Right kidney (tissue), 1 donor: ENCODE data around the gene RGS4.

Experiments
- DNase-seq: peaks from one replicate; pipeline ENCODE4 v3.0.0-alpha.2; 2016

Gene RGS4

DNA sequence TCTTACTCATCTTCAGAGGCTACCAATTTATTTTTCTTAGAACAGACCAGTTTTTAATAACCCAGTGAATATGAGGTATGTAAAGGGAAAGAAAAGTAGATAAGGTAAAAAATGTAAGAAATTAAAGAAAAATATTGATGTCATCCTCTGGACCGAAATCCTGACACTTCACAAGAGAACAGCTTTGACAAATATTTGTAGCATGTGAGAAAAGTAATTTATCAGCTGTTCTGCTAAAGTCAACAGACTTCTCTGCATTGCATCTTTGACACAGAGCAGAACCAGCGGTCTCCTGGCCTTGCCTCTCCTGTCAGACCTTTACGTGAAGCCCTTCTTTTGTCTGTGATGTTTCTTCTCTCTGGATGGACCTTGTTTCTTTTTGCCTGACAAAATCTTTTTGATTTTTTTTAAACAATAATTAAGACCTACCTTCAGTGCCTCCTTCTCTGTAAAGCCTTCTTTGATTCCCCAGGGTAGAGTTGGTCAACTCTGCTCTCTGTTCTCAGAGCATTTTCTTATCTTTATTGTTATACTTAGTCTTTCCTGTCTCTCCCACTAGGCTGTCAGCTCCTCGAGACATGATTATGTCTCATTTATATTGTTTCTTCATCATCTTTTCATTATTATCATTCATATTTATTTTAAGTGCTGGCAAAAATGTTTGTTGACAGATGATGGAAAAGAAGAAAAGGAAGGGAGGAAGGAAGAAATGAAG lies 35.4 kb downstream of the RGS4 start:
- no peak for DNase-seq

DNA sequence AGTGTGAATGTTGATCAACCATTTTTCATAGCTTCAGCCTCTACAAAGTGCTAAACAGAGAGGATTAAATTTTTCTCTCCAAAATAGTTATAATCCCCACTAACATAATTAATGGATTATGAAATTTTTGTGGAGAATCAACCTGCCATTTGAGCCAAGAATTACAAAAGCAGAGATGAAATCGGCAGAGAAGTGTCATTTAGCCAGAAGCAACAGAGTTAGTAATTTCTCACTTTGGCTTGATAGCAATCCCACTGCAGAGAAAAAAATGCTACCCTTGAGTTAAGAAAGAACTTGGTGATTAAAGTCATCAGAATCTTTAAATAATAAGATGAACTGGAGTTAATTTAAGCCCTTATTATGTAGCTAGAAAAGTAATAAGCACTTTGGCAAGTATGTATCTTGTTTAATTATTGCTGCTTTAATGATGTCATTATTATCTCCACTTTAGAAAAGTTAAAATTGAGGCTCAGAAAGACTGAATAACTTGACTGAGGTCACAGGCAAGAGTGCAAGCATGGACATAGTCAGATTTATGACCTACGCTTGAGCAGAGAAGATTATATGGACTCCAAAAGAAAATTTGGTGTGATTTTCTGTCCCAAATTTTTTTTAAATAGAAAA lies 37.3 kb downstream of the RGS4 start:
- DNase-seq, result no peak

DNA sequence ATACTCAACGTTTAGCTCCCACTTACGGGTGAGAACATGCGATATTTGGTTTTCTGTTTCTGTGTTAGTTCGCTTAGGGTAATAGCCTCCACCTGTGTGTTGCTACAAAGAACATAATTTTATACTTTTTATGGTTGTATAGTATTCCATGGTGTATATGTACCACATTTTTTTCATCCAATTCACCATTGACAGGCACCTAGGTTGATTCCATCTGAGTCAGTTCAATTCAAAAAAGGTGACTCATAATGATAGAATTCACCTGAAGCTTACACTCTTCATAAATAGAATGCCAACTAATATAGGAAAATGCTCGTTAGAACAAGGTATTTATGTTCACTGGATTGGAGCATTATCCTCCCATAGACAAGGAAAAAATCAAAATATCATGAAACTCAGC lies 38.5 kb downstream of the RGS4 start:
- no peak for DNase-seq

DNA sequence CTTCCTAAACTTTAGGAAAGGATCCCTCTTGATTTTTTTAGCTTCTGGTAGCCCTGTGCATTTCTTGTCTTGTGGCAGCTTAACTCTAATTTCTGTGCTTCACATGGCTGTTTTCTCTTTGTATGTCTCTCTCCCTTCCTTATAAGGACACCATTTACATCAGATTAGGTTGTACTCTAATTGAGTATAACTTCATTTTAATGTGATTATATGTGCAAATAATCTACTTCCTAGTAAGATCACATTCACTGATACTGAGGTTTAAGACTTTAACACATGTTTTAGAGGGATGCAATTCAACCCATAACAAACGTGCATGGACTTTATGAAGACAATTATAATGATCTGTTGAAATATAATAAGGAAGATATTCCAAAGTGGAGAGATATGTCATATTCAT lies 46.7 kb downstream of the RGS4 start:
- DNase-seq, result no peak

DNA sequence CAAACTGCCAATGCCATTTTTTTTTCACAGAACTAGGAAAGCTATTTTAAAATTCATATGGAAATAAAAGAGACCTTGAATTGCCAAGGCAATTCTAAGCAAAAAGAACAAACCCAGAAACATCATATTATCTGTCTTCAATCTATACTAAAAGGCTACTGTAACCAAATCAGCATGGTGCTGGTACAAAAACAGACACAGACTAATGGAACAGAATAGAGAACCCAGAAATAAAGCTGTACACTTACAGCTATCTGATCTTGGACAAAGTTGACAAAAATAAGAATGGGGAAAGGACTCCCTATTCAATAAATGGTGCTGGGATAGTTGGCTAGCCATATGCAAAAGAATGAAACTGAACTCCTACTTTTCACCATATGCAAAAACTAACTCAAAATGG lies 50.5 kb downstream of the RGS4 start:
- DNase-seq, result no peak

DNA sequence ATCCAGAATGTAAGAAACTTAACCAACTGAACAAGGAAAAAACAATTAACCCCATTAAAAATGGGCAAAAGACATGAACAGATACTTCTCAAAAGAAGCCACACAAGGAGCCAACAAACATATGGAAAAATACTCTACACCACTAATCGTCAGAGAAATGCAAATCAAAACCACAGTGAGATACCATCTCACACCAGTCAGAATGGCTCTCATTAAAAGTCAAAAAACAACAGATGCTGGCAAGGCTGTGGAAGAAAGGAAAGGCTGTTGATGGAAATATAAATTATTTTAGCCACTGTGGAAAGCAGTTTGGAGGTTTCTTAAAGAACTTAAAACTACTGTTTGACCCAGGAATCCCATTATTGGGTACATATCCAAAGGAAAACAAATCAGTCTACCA lies 51.2 kb downstream of the RGS4 start:
- DNase-seq, result no peak

DNA sequence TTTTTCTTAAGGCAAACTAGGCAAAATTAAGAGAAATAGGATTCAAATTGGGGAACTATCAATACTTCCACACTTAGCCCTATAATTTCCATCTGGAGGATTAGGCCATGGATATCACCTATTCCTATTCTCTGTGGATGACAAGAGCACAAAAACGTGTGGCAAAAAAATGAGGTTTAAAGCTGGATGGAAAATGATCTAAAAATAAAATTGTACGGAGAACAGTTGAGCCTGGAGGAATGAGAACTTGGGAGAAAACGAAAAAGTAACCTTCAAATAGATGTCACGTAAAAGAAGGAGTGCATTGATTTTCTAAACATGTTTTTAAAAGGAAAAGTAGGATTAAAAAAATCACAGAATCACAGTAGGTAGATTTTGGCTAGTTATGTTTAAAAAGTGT lies 55.7 kb downstream of the RGS4 start:
- no peak for DNase-seq
